ENCODE measurements around the gene PRKCH. TPM values are rescaled to one million over a fixed set of nuclear protein-coding genes. Genes with fewer than 3 reads are reported as not detected.
A peak's percentile ranks its signal among the peaks of the same experiment; 100 is the strongest.

The PRKCH gene
- total and polyA plus RNA-seq, 2 donors (not counting 3 experiments of a cell fraction or from before 2014, with no cell fraction given), result 97.7 to 103 TPM

- no peaks in the 10 kb centered on the region for H3K79me2 ChIP-seq (ENCODE audit: control insufficient read depth, insufficient read depth, low read length)
- POLR2A ChIA-PET, result no interaction called here
- no peaks in the 10 kb centered on the region for H4K20me1 ChIP-seq (replicated peaks; ENCODE audit: control insufficient read depth, extremely low read depth, insufficient read depth, low read length)
- H3K4me3 ChIP-seq (replicated peaks in 1 of 3; ENCODE audit: insufficient read depth in 1 of 3, low read depth in 1 of 3, low read length in 3 of 3), result no peak overlapping the region
- intact Hi-C loops (cut with micrococcal nuclease) (loop anchor here (5.0 kb wide), 1 partner anchor 953 kb away; no protein-coding TSS in a partner anchor), dilution Hi-C loops (cut with MboI; ENCODE audit: extremely low pct_ligation_motif_present, low sequenced_read_pairs) (loop anchor here (25.0 kb wide), 1 partner anchor 177 kb away; no protein-coding TSS in a partner anchor)
- FAIRE-seq (no peak), DNase-seq (ENCODE audit: low read depth, low spot score) (no peak)
- H2AFZ ChIP-seq (ENCODE audit: low read depth, low read length), result peak overlapping the region; percentile 72
- CTCF ChIA-PET, result interaction anchor here (0.5 to 2.1 kb wide), 25 partner anchors 8 to 1321 kb away, joined by 3 to 38 read pairs (median 3); no protein-coding TSS in a partner anchor
- no peaks in the 10 kb centered on the region for H3K9me1 ChIP-seq (replicated peaks; ENCODE audit: control insufficient read depth, extremely low read depth, insufficient read depth, low read length)
- no peaks in the 10 kb centered on the region for H3K27me3 ChIP-seq (ENCODE audit: control insufficient read depth in 2 of 2, insufficient read depth in 2 of 2, low read length in 2 of 2)
- H3K4me1 ChIP-seq (ENCODE audit: control insufficient read depth, extremely low read depth, insufficient read depth, low read length), result peaks cover 16% of the 10 kb centered on the region
- no peaks in the 10 kb centered on the region for H3K9me3 ChIP-seq (replicated peaks; ENCODE audit: control insufficient read depth, insufficient read depth, low read length)
- no peaks in the 10 kb centered on the region for H3K36me3 ChIP-seq (ENCODE audit: control insufficient read depth in 2 of 2, extremely low read depth in 1 of 2, insufficient read depth in 2 of 2, low read length in 2 of 2)
- TF ChIP-seq FOS (IDR thresholded peaks at IDR 0.05; ENCODE audit: borderline replicate concordance, insufficient read depth, low read length) (peak; percentile 41), POLR2A (IDR thresholded peaks at IDR 0.05; ENCODE audit: low read depth, low read length) (no peak)
- no TSS peak for BruUV-seq (replicated peaks)
- H3K27ac ChIP-seq (ENCODE audit: insufficient read depth, low read depth, low read length), result no peak overlapping the region
- H3K4me2 ChIP-seq (ENCODE audit: insufficient read depth, low read length), result no peak overlapping the region
- H3K9ac ChIP-seq (replicated peaks; ENCODE audit: extremely low read depth, insufficient read depth, low read length), result no peak overlapping the region
Observed at GRCh38 chr14:61285364-61285763, 36.0 kb upstream of the PRKCH start.

- no peaks in the 10 kb centered on the region for H3K79me2 ChIP-seq (ENCODE audit: control insufficient read depth, insufficient read depth, low read length)
- BruUV-seq (replicated peaks), result no TSS peak
- peaks cover 10% of the 10 kb centered on the region for H3K4me1 ChIP-seq (ENCODE audit: control insufficient read depth, extremely low read depth, insufficient read depth, low read length)
- dilution Hi-C loops (cut with MboI; ENCODE audit: extremely low pct_ligation_motif_present, low sequenced_read_pairs), result loop anchor here (25.0 kb wide), 1 partner anchor 175 kb away; no protein-coding TSS in a partner anchor
- H4K20me1 ChIP-seq (replicated peaks; ENCODE audit: control insufficient read depth, extremely low read depth, insufficient read depth, low read length), result no peaks in the 10 kb centered on the region
- no peak overlapping the region for H2AFZ ChIP-seq (ENCODE audit: low read depth, low read length)
- H3K36me3 ChIP-seq (ENCODE audit: control insufficient read depth in 2 of 2, extremely low read depth in 1 of 2, insufficient read depth in 2 of 2, low read length in 2 of 2), result no peaks in the 10 kb centered on the region
- H3K4me3 ChIP-seq (replicated peaks in 1 of 3; ENCODE audit: insufficient read depth in 1 of 3, low read depth in 1 of 3, low read length in 3 of 3), result no peak overlapping the region
- no peaks in the 10 kb centered on the region for H3K9me3 ChIP-seq (replicated peaks; ENCODE audit: control insufficient read depth, insufficient read depth, low read length)
- intact Hi-C loops (cut with micrococcal nuclease), result loop anchor here (5.0 kb wide), 1 partner anchor 955 kb away; no protein-coding TSS in a partner anchor
- H3K4me2 ChIP-seq (ENCODE audit: insufficient read depth, low read length), result no peak overlapping the region
- no peak overlapping the region for H3K27ac ChIP-seq (ENCODE audit: insufficient read depth, low read depth, low read length)
- POLR2A ChIA-PET, result no interaction called here
- FAIRE-seq (no peak), DNase-seq (ENCODE audit: low read depth, low spot score) (no peak)
- TF ChIP-seq POLR2AphosphoS5 (IDR thresholded peaks at IDR 0.05; ENCODE audit: insufficient read depth, low read depth, low read length) (no peak), FOS (IDR thresholded peaks at IDR 0.05; ENCODE audit: borderline replicate concordance, insufficient read depth, low read length) (no peak), EZH2 (IDR thresholded peaks at IDR 0.05; ENCODE audit: borderline replicate concordance, low read depth, low read length, severe bottlenecking) (no peak), CTCF (IDR thresholded peaks at IDR 0.05; ENCODE audit: extremely low read depth in 1 of 2, insufficient read depth in 1 of 2, low read depth in 1 of 2, low read length in 2 of 2) (no peak), POLR2A (IDR thresholded peaks at IDR 0.05; ENCODE audit: low read depth, low read length) (no peak), JUN (IDR thresholded peaks at IDR 0.05; ENCODE audit: borderline replicate concordance, insufficient read depth, insufficient read length, low read depth) (no peak), MAX (IDR thresholded peaks at IDR 0.05; ENCODE audit: insufficient read depth, insufficient read length) (no peak), MYC (IDR thresholded peaks at IDR 0.05; ENCODE audit: low read depth, low read length) (no peak), GATA2 (IDR thresholded peaks at IDR 0.05; ENCODE audit: insufficient read depth, insufficient read length, low read depth, low read length) (no peak)
- H3K9ac ChIP-seq (replicated peaks; ENCODE audit: extremely low read depth, insufficient read depth, low read length), result no peak overlapping the region
- no peaks in the 10 kb centered on the region for H3K27me3 ChIP-seq (ENCODE audit: control insufficient read depth in 2 of 2, insufficient read depth in 2 of 2, low read length in 2 of 2)
- CTCF ChIA-PET, result interaction anchor here (0.6 to 1.1 kb wide), 4 partner anchors 10 to 938 kb away, joined by 3 to 4 read pairs (median 4); no protein-coding TSS in a partner anchor
- no peaks in the 10 kb centered on the region for H3K9me1 ChIP-seq (replicated peaks; ENCODE audit: control insufficient read depth, extremely low read depth, insufficient read depth, low read length)
Observed at GRCh38 chr14:61287196-61287595, 34.2 kb upstream of the PRKCH start.
